Stimulated activated memory B cell treated with anti-CD40 and anti-IgM and Interleukin-4, amounts not matched to agents 10 μg/mL and 1 μg/mL and 100 μg/mL, for 72 hours (primary cell): ENCODE data around the gene GJC1.

Source experiments
- ATAC-seq: fragments of 150-1000 bp; cut with Tn5 transposase; 2 replicates; pipeline ENCODE4 v1.10.0; 2021
- H3K27ac Mint-ChIP-seq: one replicate; pipeline ENCODE4 v1.8.0; 2022; ENCODE audit warnings: mild to moderate bottlenecking, mixed read lengths
- H3K27me3 Mint-ChIP-seq: one replicate; pipeline ENCODE4 v1.8.0; 2022; ENCODE audit warnings: mixed read lengths
- H3K36me3 Mint-ChIP-seq: one replicate; pipeline ENCODE4 v1.8.0; 2022; ENCODE audit warnings: mixed read lengths
- H3K4me1 Mint-ChIP-seq: one replicate; pipeline ENCODE4 v1.8.0; 2022; ENCODE audit warnings: mixed read lengths
- H3K4me3 Mint-ChIP-seq: one replicate; pipeline ENCODE4 v1.8.0; 2022; ENCODE audit warnings: mild to moderate bottlenecking, moderate library complexity, mixed read lengths
- H3K9me3 Mint-ChIP-seq: one replicate; pipeline ENCODE4 v1.8.0; 2022; ENCODE audit warnings: mixed read lengths

The GJC1 gene

GRCh38 chr17:44850612-44851011, 20.5 kb upstream of the GJC1 start:
- no peak overlapping the region for H3K27ac Mint-ChIP-seq
- no peak overlapping the region for H3K4me3 Mint-ChIP-seq
- H3K9me3 Mint-ChIP-seq, result no peaks in the 10 kb centered on the region
- no peaks in the 10 kb centered on the region for H3K27me3 Mint-ChIP-seq
- H3K4me1 Mint-ChIP-seq, result no peaks in the 10 kb centered on the region
- no peak for ATAC-seq
- peaks cover 50% of the 10 kb centered on the region for H3K36me3 Mint-ChIP-seq

- no peaks in the 10 kb centered on the region for H3K9me3 Mint-ChIP-seq
- H3K4me1 Mint-ChIP-seq, result no peaks in the 10 kb centered on the region
- H3K36me3 Mint-ChIP-seq, result peaks cover 47% of the 10 kb centered on the region
- H3K27ac Mint-ChIP-seq, result peak overlapping the region; percentile 3
- no peaks in the 10 kb centered on the region for H3K27me3 Mint-ChIP-seq
- ATAC-seq, result no peak
- no peak overlapping the region for H3K4me3 Mint-ChIP-seq
Observed at GRCh38 chr17:44850025-44850424, 19.9 kb upstream of the GJC1 start.

- Mint-ChIP-seq H3K4me3 (no peak overlapping the region), H3K27me3 (no peaks in the 10 kb centered on the region), H3K9me3 (no peaks in the 10 kb centered on the region), H3K36me3 (peaks cover 37% of the 10 kb centered on the region), H3K27ac (no peak overlapping the region), H3K4me1 (no peaks in the 10 kb centered on the region)
- no peak for ATAC-seq
Observed at GRCh38 chr17:44848961-44849489, 18.9 kb upstream of the GJC1 start.

- Mint-ChIP-seq H3K4me3 (no peak overlapping the region), H3K27ac (peak overlapping the region; percentile 6), H3K27me3 (no peaks in the 10 kb centered on the region), H3K36me3 (peaks cover 30% of the 10 kb centered on the region), H3K9me3 (no peaks in the 10 kb centered on the region), H3K4me1 (no peaks in the 10 kb centered on the region)
- no peak for ATAC-seq
Observed at GRCh38 chr17:44848257-44848795, 18.2 kb upstream of the GJC1 start.

- no peaks in the 10 kb centered on the region for H3K4me1 Mint-ChIP-seq
- peaks cover 27% of the 10 kb centered on the region for H3K36me3 Mint-ChIP-seq
- H3K4me3 Mint-ChIP-seq, result no peak within 1 kb of the TSS
- H3K27me3 Mint-ChIP-seq, result no peaks in the 10 kb centered on the region
- ATAC-seq, result no peak
- no peaks in the 10 kb centered on the region for H3K9me3 Mint-ChIP-seq
- H3K27ac Mint-ChIP-seq, result peak within 1 kb of the TSS; percentile 6
Observed at GRCh38 chr17:44847586-44847985, 17.5 kb upstream of the GJC1 start, which contains the start of gene HIGD1B. HIGD1B (plus strand) TSS chr17:44847883; CDS start chr17:44848153, 270 bp downstream.

GRCh38 chr17:44846206-44846605, 16.1 kb upstream of the GJC1 start:
- H3K36me3 Mint-ChIP-seq, result peaks cover 14% of the 10 kb centered on the region
- no peak overlapping the region for H3K27ac Mint-ChIP-seq
- ATAC-seq, result no peak
- no peaks in the 10 kb centered on the region for H3K27me3 Mint-ChIP-seq
- no peaks in the 10 kb centered on the region for H3K4me1 Mint-ChIP-seq
- H3K9me3 Mint-ChIP-seq, result no peaks in the 10 kb centered on the region
- H3K4me3 Mint-ChIP-seq, result no peak overlapping the region

GRCh38 chr17:44844390-44844830, 14.3 kb upstream of the GJC1 start:
- Mint-ChIP-seq H3K36me3 (no peaks in the 10 kb centered on the region), H3K27ac (no peak overlapping the region), H3K9me3 (no peaks in the 10 kb centered on the region), H3K27me3 (no peaks in the 10 kb centered on the region), H3K4me3 (no peak overlapping the region), H3K4me1 (no peaks in the 10 kb centered on the region)
- ATAC-seq, result no peak

GRCh38 chr17:44842748-44843147, 12.7 kb upstream of the GJC1 start:
- Mint-ChIP-seq H3K4me3 (no peak overlapping the region), H3K4me1 (no peaks in the 10 kb centered on the region), H3K27ac (no peak overlapping the region), H3K36me3 (no peaks in the 10 kb centered on the region), H3K27me3 (no peaks in the 10 kb centered on the region), H3K9me3 (no peaks in the 10 kb centered on the region)
- no peak for ATAC-seq

GRCh38 chr17:44840936-44841335, 10.8 kb upstream of the GJC1 start:
- H3K9me3 Mint-ChIP-seq, result no peaks in the 10 kb centered on the region
- no peak for ATAC-seq
- H3K4me3 Mint-ChIP-seq, result no peak overlapping the region
- no peaks in the 10 kb centered on the region for H3K36me3 Mint-ChIP-seq
- H3K27ac Mint-ChIP-seq, result no peak overlapping the region
- no peaks in the 10 kb centered on the region for H3K27me3 Mint-ChIP-seq
- H3K4me1 Mint-ChIP-seq, result no peaks in the 10 kb centered on the region

GRCh38 chr17:44840274-44840673, 10.2 kb upstream of the GJC1 start:
- H3K4me3 Mint-ChIP-seq, result no peak overlapping the region
- H3K9me3 Mint-ChIP-seq, result no peaks in the 10 kb centered on the region
- H3K4me1 Mint-ChIP-seq, result no peaks in the 10 kb centered on the region
- ATAC-seq, result no peak
- H3K36me3 Mint-ChIP-seq, result no peaks in the 10 kb centered on the region
- H3K27me3 Mint-ChIP-seq, result peaks cover 4% of the 10 kb centered on the region
- no peak overlapping the region for H3K27ac Mint-ChIP-seq

- no peak for ATAC-seq
- H3K27me3 Mint-ChIP-seq, result peaks cover 35% of the 10 kb centered on the region
- no peaks in the 10 kb centered on the region for H3K36me3 Mint-ChIP-seq
- no peaks in the 10 kb centered on the region for H3K4me1 Mint-ChIP-seq
- H3K27ac Mint-ChIP-seq, result no peak overlapping the region
- no peaks in the 10 kb centered on the region for H3K9me3 Mint-ChIP-seq
- H3K4me3 Mint-ChIP-seq, result no peak overlapping the region
Observed at GRCh38 chr17:44837196-44837595, 7.1 kb upstream of the GJC1 start.

GRCh38 chr17:44832805-44833204, 2.7 kb upstream of the GJC1 start:
- no peaks in the 10 kb centered on the region for H3K36me3 Mint-ChIP-seq
- H3K27me3 Mint-ChIP-seq, result peaks cover 54% of the 10 kb centered on the region
- H3K4me1 Mint-ChIP-seq, result peaks cover 10% of the 10 kb centered on the region
- H3K9me3 Mint-ChIP-seq, result no peaks in the 10 kb centered on the region
- H3K27ac Mint-ChIP-seq, result no peak overlapping the region
- H3K4me3 Mint-ChIP-seq, result no peak overlapping the region
- no peak for ATAC-seq

GRCh38 chr17:44831371-44831770, 1.3 kb upstream of the GJC1 start:
- Mint-ChIP-seq H3K27ac (no peak overlapping the region), H3K36me3 (no peaks in the 10 kb centered on the region), H3K4me3 (no peak overlapping the region), H3K9me3 (no peaks in the 10 kb centered on the region), H3K4me1 (peaks cover 10% of the 10 kb centered on the region), H3K27me3 (peaks cover 64% of the 10 kb centered on the region)
- no peak for ATAC-seq

GRCh38 chr17:44830359-44831288, 537 bp upstream of the GJC1 start:
- H3K27me3 Mint-ChIP-seq, result peaks cover 63% of the 10 kb centered on the region

GRCh38 chr17:44828919-44829522, 1.1 kb downstream of the GJC1 start:
- H3K9me3 Mint-ChIP-seq, result no peaks in the 10 kb centered on the region
- H3K4me1 Mint-ChIP-seq, result peaks cover 10% of the 10 kb centered on the region
- peaks cover 54% of the 10 kb centered on the region for H3K27me3 Mint-ChIP-seq
- H3K4me3 Mint-ChIP-seq, result peak overlapping the region; percentile 75
- ATAC-seq, result no peak
- no peak overlapping the region for H3K27ac Mint-ChIP-seq
- H3K36me3 Mint-ChIP-seq, result no peaks in the 10 kb centered on the region

More at GRCh38 chr17:44830359-44831288, 537 bp upstream of the GJC1 start:
- Mint-ChIP-seq H3K4me3 (peak overlapping the region; percentile 68), H3K36me3 (no peaks in the 10 kb centered on the region), H3K4me1 (peaks cover 10% of the 10 kb centered on the region), H3K9me3 (no peaks in the 10 kb centered on the region), H3K27ac (no peak overlapping the region)
- ATAC-seq, result no peak
